HG02678 (cell line): ENCODE data around the gene SLC20A1.

Source experiments
- ATAC-seq: cut with Tn5 transposase; IDR thresholded peaks from one replicate; pipeline ENCODE4 v1.9.1; 2021; ENCODE audit warnings: mild to moderate bottlenecking, moderate library complexity; ENCODE audit not compliant: unreplicated experiment

Gene SLC20A1

GRCh38 chr2:112674229-112674628, 28.5 kb downstream of the SLC20A1 start:
- ATAC-seq: no peak

GRCh38 chr2:112679484-112679883, 33.7 kb downstream of the SLC20A1 start:
- ATAC-seq: no peak

GRCh38 chr2:112680666-112681101, 34.9 kb downstream of the SLC20A1 start:
- no peak for ATAC-seq

GRCh38 chr2:112682101-112682500, 36.4 kb downstream of the SLC20A1 start:
- ATAC-seq: no peak

GRCh38 chr2:112683550-112684414, 38.0 kb downstream of the SLC20A1 start:
- no peak for ATAC-seq

- no peak for ATAC-seq
These were observed 38.7 kb downstream of the SLC20A1 start for GRCh38 chr2:112684415-112684775.

- no peak for ATAC-seq
These were observed 39.6 kb downstream of the SLC20A1 start for GRCh38 chr2:112685271-112685884.

- peak; percentile 61 for ATAC-seq
These were observed 40.8 kb downstream of the SLC20A1 start for GRCh38 chr2:112686348-112687217.

- ATAC-seq: no peak
These were observed 41.8 kb downstream of the SLC20A1 start for GRCh38 chr2:112687522-112687921.

- ATAC-seq: no peak
These were observed 42.5 kb downstream of the SLC20A1 start for GRCh38 chr2:112688086-112688880.

GRCh38 chr2:112690853-112691401, 45.2 kb downstream of the SLC20A1 start:
- peak; percentile 42 for ATAC-seq

GRCh38 chr2:112691881-112692281, 46.1 kb downstream of the SLC20A1 start:
- no peak for ATAC-seq

- ATAC-seq: peak; percentile 83
These were observed 46.8 kb downstream of the SLC20A1 start for GRCh38 chr2:112692495-112692911.

- no peak for ATAC-seq
These were observed 47.2 kb downstream of the SLC20A1 start for GRCh38 chr2:112692918-112693317.

- no peak for ATAC-seq
These were observed 47.9 kb downstream of the SLC20A1 start for GRCh38 chr2:112693596-112693995.

- no peak for ATAC-seq
These were observed 48.4 kb downstream of the SLC20A1 start for GRCh38 chr2:112694182-112694581.

- no peak for ATAC-seq
These were observed 53.2 kb downstream of the SLC20A1 start for GRCh38 chr2:112698834-112699515.

- no peak for ATAC-seq
These were observed 54.4 kb downstream of the SLC20A1 start for GRCh38 chr2:112699984-112700667.

- no peak for ATAC-seq
These were observed 55.3 kb downstream of the SLC20A1 start for GRCh38 chr2:112701052-112701451.
